A549 (cell line): Measurements from ENCODE around the gene CNKSR3. TPM values are rescaled to one million over a fixed set of nuclear protein-coding genes. Genes with fewer than 3 reads are reported as not detected.

Experiments used
- ATAC-seq, 2 experiments: fragments of 200-7000 bp in 1 of 2; fragments of >200 bp in 1 of 2; cut with Nextera tagmentation in 1 of 2; cut with Tn5 transposase in 1 of 2; 3 replicates each; pipeline versions ENCODE4 v1.8.0 to v1.9.1; 2018 to 2020; ENCODE audit warnings: mild to moderate bottlenecking in 1 of 2, moderate library complexity in 1 of 2
- CTCF ChIA-PET: fragments of 300-600 bp; sonication (Branson Sonifier 250); formaldehyde crosslinking; extraction: SDS; loops from one replicate; lab custom pipeline; 2021; ENCODE audit warnings: antibody characterized with exemption, inconsistent platforms; lab: Yijun Ruan, JAX
- POLR2A ChIA-PET: fragments of 350-600 bp; formaldehyde crosslinking; extraction: SDS; loops from one replicate; lab custom pipeline; 2021; ENCODE audit warnings: antibody characterized with exemption, inconsistent platforms; lab: Yijun Ruan, JAX
- DNase-seq, 2 experiments: peaks; one replicate each; pipeline versions ENCODE4 v3.0.0 to v3.0.0-alpha.2; 2011 to 2016; ENCODE audit warnings: low read depth in 1 of 2, low spot score in 1 of 2
- FAIRE-seq: peaks from 2 replicates; lab custom pipeline; 2011; peaks lifted over from hg19 to GRCh38; lab: Jason Lieb, UNC
- H3K27ac ChIP-seq, 2 experiments: fragments of >200 bp; sonication (Bioruptor Twin); formaldehyde crosslinking; 3 replicates each; pipeline ENCODE4 v1.5.1; 2016 to 2017
- H3K4me1 ChIP-seq: fragments of >200 bp; sonication (Bioruptor Twin); formaldehyde crosslinking; 3 replicates; pipeline ENCODE4 v1.6.1; 2016
- H3K4me2 ChIP-seq: fragments of >200 bp; sonication (Bioruptor Twin); formaldehyde crosslinking; 3 replicates; pipeline ENCODE4 v1.6.1; 2016
- H3K4me3 ChIP-seq: fragments of >200 bp; sonication (Bioruptor Twin); formaldehyde crosslinking; 3 replicates; pipeline ENCODE4 v1.5.1; 2016
- H3K9me3 ChIP-seq: fragments of >200 bp; sonication (Bioruptor Twin); formaldehyde crosslinking; 3 replicates; pipeline ENCODE4 v1.6.1; 2016
- BCL3 ChIP-seq: fragments of >200 bp; sonication (Bioruptor Twin); formaldehyde crosslinking; IDR thresholded peaks from 3 replicates; pipeline ENCODE4 v1.6.1; 2016
- CBX8 ChIP-seq: fragments of 200-600 bp; sonication (generic); IDR thresholded peaks from 2 replicates; pipeline ENCODE4 v1.6.1; 2016
- CHD4 ChIP-seq: fragments of 200-600 bp; sonication (generic); IDR thresholded peaks from 2 replicates; pipeline ENCODE4 v1.6.1; 2016; ENCODE audit warnings: antibody characterized with exemption, mild to moderate bottlenecking, borderline replicate concordance
- CTCF ChIP-seq: fragments of >200 bp; sonication (Bioruptor Twin); formaldehyde crosslinking; IDR thresholded peaks from 3 replicates; pipeline ENCODE4 v1.5.1; 2016
- FOSB ChIP-seq: fragments of 250-450 bp; sonication (Bioruptor Pico); IDR thresholded peaks from 2 replicates; pipeline ENCODE4 v1.5.0; 2020; ENCODE audit warnings: mild to moderate bottlenecking, moderate library complexity
- FOXS1 ChIP-seq: fragments of 250-450 bp; sonication (Bioruptor Pico); IDR thresholded peaks from 2 replicates; pipeline ENCODE4 v1.5.0; 2020; ENCODE audit warnings: mild to moderate bottlenecking, moderate library complexity
- HDAC2 ChIP-seq: fragments of 200-600 bp; sonication (generic); IDR thresholded peaks from 2 replicates; pipeline ENCODE4 v1.6.1; 2016
- HEYL ChIP-seq: fragments of 250-450 bp; sonication (Bioruptor Pico); IDR thresholded peaks from 2 replicates; pipeline ENCODE4 v1.8.0; 2021; ENCODE audit warnings: mild to moderate bottlenecking, moderate library complexity
- HOXA7 ChIP-seq: fragments of 250-450 bp; sonication (Bioruptor Pico); IDR thresholded peaks from 2 replicates; pipeline ENCODE4 v1.5.0; 2020; ENCODE audit warnings: mild to moderate bottlenecking, moderate library complexity
- MAZ ChIP-seq: fragments of 150-350 bp; IDR thresholded peaks from 2 replicates; pipeline ENCODE4 v1.6.1; 2014; ENCODE audit warnings: antibody characterized with exemption, low read depth, low read length, borderline replicate concordance
- NR3C1 ChIP-seq: fragments of >200 bp; sonication (Bioruptor Twin); formaldehyde crosslinking; IDR thresholded peaks from 3 replicates; pipeline ENCODE4 v1.6.1; 2017
- PHF8 ChIP-seq: fragments of 200-600 bp; sonication (generic); IDR thresholded peaks from 2 replicates; pipeline ENCODE4 v1.6.1; 2016; ENCODE audit warnings: low read depth, mild to moderate bottlenecking, antibody characterized with exemption, moderate library complexity, borderline replicate concordance
- POLR2A ChIP-seq: IDR thresholded peaks from 2 replicates; pipeline ENCODE4 v1.6.1; 2012; ENCODE audit warnings: mild to moderate bottlenecking, low read length
- RNF2 ChIP-seq: fragments of 200-600 bp; sonication (generic); IDR thresholded peaks from 2 replicates; pipeline ENCODE4 v1.6.1; 2016; ENCODE audit warnings: low read depth, mild to moderate bottlenecking, antibody characterized with exemption, moderate library complexity, borderline replicate concordance
- ZNF302 ChIP-seq: fragments of 250-450 bp; sonication (Bioruptor Pico); IDR thresholded peaks from 2 replicates; pipeline ENCODE4 v1.9.0; 2021; ENCODE audit warnings: inconsistent platforms, mild to moderate bottlenecking, moderate library complexity
- ZSCAN20 ChIP-seq: fragments of 250-450 bp; sonication (Bioruptor Pico); IDR thresholded peaks from 2 replicates; pipeline ENCODE4 v1.8.0; 2022; ENCODE audit warnings: mild to moderate bottlenecking, moderate library complexity
- WGBS: methylation state at CpG from one replicate; pipeline ENCODE4 v1.1.6; 2017; ENCODE audit errors: missing lambda C conversion rate; 5-methylcytosine and 5-hydroxymethylcytosine counted together
- polyA plus RNA-seq, 4 experiments: library from polyadenylated mRNA; depleted of rRNA in 3 of 4; stranded (reverse); fragments of >200 nt; fragmentation: RNase III in 1 of 4; extraction: RNeasy Plus Mini Kit Qiagen cat#74134 plus additional on column Dnase treatment in 1 of 4; gene quantifications; 2 replicates in 3 of 4; 3 replicates in 1 of 4; pipeline ENCODE4 v1.2.3, GENCODE V29; 2011 to 2017
- TF ChIP-seq, protein P1 (sequence below): fragments of 250-450 bp; sonication (Bioruptor Pico); IDR thresholded peaks from 2 replicates; pipeline ENCODE4 v1.5.0; 2021; ENCODE audit warnings: mild to moderate bottlenecking, moderate library complexity, borderline replicate concordance
- TF ChIP-seq, protein P2 (sequence below): fragments of 200-600 bp; sonication (generic); IDR thresholded peaks from 2 replicates; pipeline ENCODE4 v1.6.1; 2016; ENCODE audit warnings: antibody characterized with exemption, mild to moderate bottlenecking, moderate library complexity

The CNKSR3 gene
- polyA plus RNA-seq, 2 of the 4 experiments (the other 2 are of a cell fraction) = 2.9 to 3.5 TPM

DNA sequence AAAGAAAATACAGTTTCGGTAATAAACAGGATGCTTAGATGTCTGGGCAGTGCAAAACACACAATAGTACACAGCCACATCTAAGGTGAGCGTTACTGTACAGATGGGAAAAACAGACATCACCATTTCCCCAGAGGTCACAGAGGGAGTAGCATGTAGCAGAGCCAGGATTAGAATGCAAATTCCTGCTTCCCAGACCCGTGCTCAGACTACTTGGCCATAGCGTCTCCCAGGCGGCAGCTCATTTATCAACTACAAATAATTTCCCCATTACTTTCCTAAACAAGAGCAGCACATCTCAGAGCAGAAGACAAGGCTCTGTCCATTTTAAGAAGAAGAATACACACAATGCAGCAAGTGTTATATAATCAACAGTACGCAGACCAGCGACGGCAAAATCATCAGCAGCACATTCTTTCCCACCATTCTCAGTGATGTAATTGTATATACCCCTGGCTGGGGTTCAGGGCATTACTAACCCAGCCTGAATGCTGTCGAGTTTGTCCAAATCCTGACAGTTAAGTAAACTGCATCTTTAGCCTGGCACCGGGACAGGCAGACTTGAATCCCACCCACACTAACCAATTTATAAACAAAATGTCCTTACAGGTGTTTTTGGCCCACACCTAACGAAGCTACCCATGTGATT lies 61.9 kb downstream of the CNKSR3 start:
- FAIRE-seq (no peak), DNase-seq (peak in 1 of 2 experiments; percentile 6), ATAC-seq (peak; percentile 80 to 82)
- H3K4me3 ChIP-seq = no peak overlapping the region
- ChIA-PET CTCF (no interaction called here), POLR2A (no interaction called here)
- H3K27ac ChIP-seq = no peak overlapping the region
- 78% methylated on average over 11 of the region's 11 CpGs for WGBS
- H3K4me1 ChIP-seq = no peaks in the 10 kb centered on the region
- no peaks in the 10 kb centered on the region for H3K9me3 ChIP-seq
- no peak overlapping the region for H3K4me2 ChIP-seq
- TF ChIP-seq RNF2 = no peak
- no peak for TF ChIP-seq FOXS1 (CRISPR knock-in tag)
- no peak for TF ChIP-seq CTCF
- no peak for TF ChIP-seq ZNF302 (CRISPR knock-in tag)
- TF ChIP-seq, protein P1, sequence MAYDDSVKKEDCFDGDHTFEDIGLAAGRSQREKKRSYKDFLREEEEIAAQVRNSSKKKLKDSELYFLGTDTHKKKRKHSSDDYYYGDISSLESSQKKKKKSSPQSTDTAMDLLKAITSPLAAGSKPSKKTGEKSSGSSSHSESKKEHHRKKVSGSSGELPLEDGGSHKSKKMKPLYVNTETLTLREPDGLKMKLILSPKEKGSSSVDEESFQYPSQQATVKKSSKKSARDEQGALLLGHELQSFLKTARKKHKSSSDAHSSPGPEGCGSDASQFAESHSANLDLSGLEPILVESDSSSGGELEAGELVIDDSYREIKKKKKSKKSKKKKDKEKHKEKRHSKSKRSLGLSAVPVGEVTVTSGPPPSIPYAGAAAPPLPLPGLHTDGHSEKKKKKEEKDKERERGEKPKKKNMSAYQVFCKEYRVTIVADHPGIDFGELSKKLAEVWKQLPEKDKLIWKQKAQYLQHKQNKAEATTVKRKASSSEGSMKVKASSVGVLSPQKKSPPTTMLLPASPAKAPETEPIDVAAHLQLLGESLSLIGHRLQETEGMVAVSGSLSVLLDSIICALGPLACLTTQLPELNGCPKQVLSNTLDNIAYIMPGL (CRISPR knock-in tag) = no peak
- no peak for TF ChIP-seq POLR2A

GRCh38 chr6:154447954-154448353 lies 62.5 kb downstream of the CNKSR3 start:
- ChIA-PET CTCF (no interaction called here), POLR2A (no interaction called here)
- H3K4me1 ChIP-seq = no peaks in the 10 kb centered on the region
- H3K9me3 ChIP-seq = no peaks in the 10 kb centered on the region
- no peak overlapping the region for H3K4me2 ChIP-seq
- no peak overlapping the region for H3K4me3 ChIP-seq
- FAIRE-seq (no peak), DNase-seq (no peak), ATAC-seq (no peak)
- no peak for TF ChIP-seq NR3C1
- TF ChIP-seq CHD4 = no peak
- no peak for TF ChIP-seq PHF8
- TF ChIP-seq BCL3 = no peak
- no peak for TF ChIP-seq MAZ
- TF ChIP-seq, protein P2, sequence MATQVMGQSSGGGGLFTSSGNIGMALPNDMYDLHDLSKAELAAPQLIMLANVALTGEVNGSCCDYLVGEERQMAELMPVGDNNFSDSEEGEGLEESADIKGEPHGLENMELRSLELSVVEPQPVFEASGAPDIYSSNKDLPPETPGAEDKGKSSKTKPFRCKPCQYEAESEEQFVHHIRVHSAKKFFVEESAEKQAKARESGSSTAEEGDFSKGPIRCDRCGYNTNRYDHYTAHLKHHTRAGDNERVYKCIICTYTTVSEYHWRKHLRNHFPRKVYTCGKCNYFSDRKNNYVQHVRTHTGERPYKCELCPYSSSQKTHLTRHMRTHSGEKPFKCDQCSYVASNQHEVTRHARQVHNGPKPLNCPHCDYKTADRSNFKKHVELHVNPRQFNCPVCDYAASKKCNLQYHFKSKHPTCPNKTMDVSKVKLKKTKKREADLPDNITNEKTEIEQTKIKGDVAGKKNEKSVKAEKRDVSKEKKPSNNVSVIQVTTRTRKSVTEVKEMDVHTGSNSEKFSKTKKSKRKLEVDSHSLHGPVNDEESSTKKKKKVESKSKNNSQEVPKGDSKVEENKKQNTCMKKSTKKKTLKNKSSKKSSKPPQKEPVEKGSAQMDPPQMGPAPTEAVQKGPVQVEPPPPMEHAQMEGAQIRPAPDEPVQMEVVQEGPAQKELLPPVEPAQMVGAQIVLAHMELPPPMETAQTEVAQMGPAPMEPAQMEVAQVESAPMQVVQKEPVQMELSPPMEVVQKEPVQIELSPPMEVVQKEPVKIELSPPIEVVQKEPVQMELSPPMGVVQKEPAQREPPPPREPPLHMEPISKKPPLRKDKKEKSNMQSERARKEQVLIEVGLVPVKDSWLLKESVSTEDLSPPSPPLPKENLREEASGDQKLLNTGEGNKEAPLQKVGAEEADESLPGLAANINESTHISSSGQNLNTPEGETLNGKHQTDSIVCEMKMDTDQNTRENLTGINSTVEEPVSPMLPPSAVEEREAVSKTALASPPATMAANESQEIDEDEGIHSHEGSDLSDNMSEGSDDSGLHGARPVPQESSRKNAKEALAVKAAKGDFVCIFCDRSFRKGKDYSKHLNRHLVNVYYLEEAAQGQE = no peak
- no peak for TF ChIP-seq HDAC2
- TF ChIP-seq POLR2A = no peak
- TF ChIP-seq FOSB (CRISPR knock-in tag) = no peak
- TF ChIP-seq CBX8 = no peak
- no peak for TF ChIP-seq ZSCAN20 (CRISPR knock-in tag)
- no peak for TF ChIP-seq HOXA7 (CRISPR knock-in tag)
- TF ChIP-seq HEYL (CRISPR knock-in tag) = no peak
- H3K27ac ChIP-seq = no peak overlapping the region
- WGBS = 87% methylated on average over 2 of the region's 2 CpGs
